ENCODE results near the gene FOXRED1. TPM values are rescaled to one million over a fixed set of nuclear protein-coding genes. Genes with fewer than 3 reads are reported as not detected.
A peak's percentile ranks its signal among the peaks of the same experiment; 100 is the strongest.
"Not testable (repeated sequence)": the region's sequence is repeated elsewhere in the genome, so short reads cannot be mapped to it uniquely, and the experiment has no call there.

FOXRED1 gene
- polyA plus RNA-seq, 6 donors from 2014 or later, result 15.8 to 39.0 (median 19.8) TPM

GRCh38 chr11:126255507-126255906 is 13.4 kb upstream of the FOXRED1 start:
- H3K27ac Mint-ChIP-seq, result peak overlapping the region in 1 of 6 donors; percentile 15
- not testable (repeated sequence) for DNase-seq; H3K4me3 Mint-ChIP-seq; H3K27me3 Mint-ChIP-seq; H3K36me3 Mint-ChIP-seq; H3K9me3 Mint-ChIP-seq; ATAC-seq (ENCODE audit: low read depth in 2 of 2); H3K4me1 Mint-ChIP-seq

DNA sequence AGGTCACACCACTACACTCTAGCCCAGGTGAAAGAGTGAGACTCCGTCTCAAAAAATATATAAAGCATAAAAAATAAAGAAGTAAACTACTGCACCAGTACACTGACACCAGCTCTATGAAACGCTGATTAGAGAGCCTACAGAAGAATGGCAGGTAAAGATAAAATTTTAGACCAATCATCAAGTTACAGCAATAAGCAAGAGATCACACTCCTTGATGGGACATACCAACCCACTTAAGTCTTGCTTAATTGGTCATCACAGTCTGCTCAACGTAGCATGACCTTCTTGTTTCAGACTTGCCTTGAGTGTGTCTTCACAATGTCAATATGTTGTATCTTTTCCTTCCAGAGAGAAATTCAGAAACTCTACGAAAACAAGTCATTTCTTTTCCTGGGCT is 12.7 kb upstream of the FOXRED1 start:
- no peaks in the 10 kb centered on the region for H3K9me3 Mint-ChIP-seq
- H3K36me3 Mint-ChIP-seq, result peaks cover 8 to 9% of the 10 kb centered on the region in 2 donors
- H3K27ac Mint-ChIP-seq, result no peak overlapping the region
- H3K4me1 Mint-ChIP-seq, result no peaks in the 10 kb centered on the region
- H3K4me3 Mint-ChIP-seq, result no peak overlapping the region
- ATAC-seq (ENCODE audit: low read depth in 2 of 2) (no peak), DNase-seq (no peak)
- H3K27me3 Mint-ChIP-seq, result no peaks in the 10 kb centered on the region

GRCh38 chr11:126257144-126257543 is 11.8 kb upstream of the FOXRED1 start:
- ATAC-seq (ENCODE audit: low read depth in 2 of 2) (no peak), DNase-seq (no peak)
- H3K4me1 Mint-ChIP-seq, result no peaks in the 10 kb centered on the region
- H3K9me3 Mint-ChIP-seq, result no peaks in the 10 kb centered on the region
- H3K4me3 Mint-ChIP-seq, result no peak overlapping the region
- no peaks in the 10 kb centered on the region for H3K27me3 Mint-ChIP-seq
- H3K27ac Mint-ChIP-seq, result peak overlapping the region in 1 of 6 donors; percentile 29
- H3K36me3 Mint-ChIP-seq, result peaks cover 8 to 9% of the 10 kb centered on the region in 2 donors

DNA sequence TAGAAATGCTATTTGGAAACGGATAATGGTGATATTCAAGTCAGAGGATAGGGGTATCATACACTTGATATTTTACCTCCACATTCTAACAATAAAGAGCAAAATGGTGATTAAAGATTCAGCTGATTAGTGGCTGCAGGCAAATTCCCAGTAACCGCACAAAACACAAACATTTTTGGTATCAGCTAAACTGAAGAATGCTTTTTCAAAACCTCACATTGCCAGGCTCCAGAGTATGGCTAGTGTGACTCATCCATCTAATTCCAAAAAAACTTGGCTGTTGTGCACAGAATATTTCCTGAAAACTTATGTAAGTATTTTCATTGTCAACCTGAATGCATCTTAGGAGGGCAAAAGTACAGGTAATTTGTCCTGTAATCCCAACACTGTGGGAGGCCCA is 11.2 kb upstream of the FOXRED1 start:
- DNase-seq (no peak), ATAC-seq (ENCODE audit: low read depth in 2 of 2) (no peak)
- Mint-ChIP-seq H3K36me3 (peaks cover 9 to 10% of the 10 kb centered on the region in 2 donors), H3K4me1 (no peaks in the 10 kb centered on the region), H3K27me3 (no peaks in the 10 kb centered on the region), H3K4me3 (no peak overlapping the region), H3K9me3 (no peaks in the 10 kb centered on the region), H3K27ac (peak overlapping the region in 2 of 6 donors; percentile 63 to 81)

GRCh38 chr11:126262216-126262615 is 6.7 kb upstream of the FOXRED1 start:
- Mint-ChIP-seq H3K27ac (peak overlapping the region in 2 of 6 donors; percentile 7 to 42), H3K27me3 (no peaks in the 10 kb centered on the region), H3K9me3 (no peaks in the 10 kb centered on the region), H3K36me3 (peaks cover 16 to 27% of the 10 kb centered on the region in 2 donors), H3K4me3 (no peak overlapping the region), H3K4me1 (peaks cover 4 to 12% (median 12%) of the 10 kb centered on the region in 3 donors)
- DNase-seq, result no peak
- no peak for ATAC-seq (ENCODE audit: low read depth in 2 of 2)

DNA sequence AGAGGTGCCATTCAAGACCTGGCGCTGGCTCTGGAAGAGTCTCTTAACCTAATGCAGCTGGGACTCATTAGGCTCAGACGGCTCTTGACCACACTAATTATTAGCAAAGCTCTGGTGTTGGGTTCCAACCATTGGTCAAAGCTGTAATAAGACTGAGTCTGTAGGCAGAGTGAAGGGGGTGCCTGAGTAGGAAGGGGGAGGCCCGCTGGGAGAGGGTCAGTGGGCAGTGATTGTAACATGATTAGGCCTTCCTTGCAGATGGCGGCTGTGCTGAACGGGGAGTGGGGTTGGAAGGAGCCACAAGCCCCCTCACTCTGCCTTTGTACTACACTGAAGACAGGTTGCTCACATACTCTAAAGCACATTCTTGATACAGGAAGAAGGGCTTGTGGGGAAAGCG is 5.5 kb upstream of the FOXRED1 start:
- peaks cover 16 to 27% of the 10 kb centered on the region in 2 donors for H3K36me3 Mint-ChIP-seq
- H3K27ac Mint-ChIP-seq, result peak overlapping the region in 4 of 6 donors; percentile 6 to 76 (median 54)
- H3K9me3 Mint-ChIP-seq, result no peaks in the 10 kb centered on the region
- H3K27me3 Mint-ChIP-seq, result no peaks in the 10 kb centered on the region
- no peak overlapping the region for H3K4me3 Mint-ChIP-seq
- H3K4me1 Mint-ChIP-seq, result peaks cover 12 to 21% (median 12%) of the 10 kb centered on the region in 3 donors
- ATAC-seq (ENCODE audit: low read depth in 2 of 2) (no peak), DNase-seq (no peak)

DNA sequence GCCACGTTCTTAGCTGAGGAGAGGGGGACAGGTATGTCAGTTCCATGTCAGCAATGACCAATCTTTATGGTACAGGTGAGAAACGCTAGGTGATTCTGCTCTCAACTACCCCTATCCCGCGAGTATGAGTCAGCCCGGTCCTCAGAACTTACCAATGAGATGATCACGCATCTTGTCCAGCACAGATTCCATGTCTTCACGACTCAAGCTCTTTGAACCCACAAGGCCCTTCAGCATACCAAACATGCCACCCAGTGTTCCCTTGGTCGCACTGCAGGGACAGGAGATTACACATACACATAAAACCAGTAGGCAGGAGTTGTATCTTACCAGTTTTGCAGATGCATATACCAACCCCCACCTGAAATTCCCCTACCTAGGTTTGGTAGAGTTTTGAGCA is 3.1 kb upstream of the FOXRED1 start:
- ATAC-seq (ENCODE audit: low read depth in 2 of 2) (no peak), DNase-seq (no peak)
- Mint-ChIP-seq H3K36me3 (peaks cover 16 to 27% of the 10 kb centered on the region in 2 donors), H3K4me1 (peaks cover 22 to 41% (median 25%) of the 10 kb centered on the region in 3 donors), H3K4me3 (peak overlapping the region in 1 of 8 donors; percentile 98), H3K27ac (peak overlapping the region in 3 of 6 donors; percentile 15 to 72 (median 63)), H3K9me3 (no peaks in the 10 kb centered on the region), H3K27me3 (no peaks in the 10 kb centered on the region)

DNA sequence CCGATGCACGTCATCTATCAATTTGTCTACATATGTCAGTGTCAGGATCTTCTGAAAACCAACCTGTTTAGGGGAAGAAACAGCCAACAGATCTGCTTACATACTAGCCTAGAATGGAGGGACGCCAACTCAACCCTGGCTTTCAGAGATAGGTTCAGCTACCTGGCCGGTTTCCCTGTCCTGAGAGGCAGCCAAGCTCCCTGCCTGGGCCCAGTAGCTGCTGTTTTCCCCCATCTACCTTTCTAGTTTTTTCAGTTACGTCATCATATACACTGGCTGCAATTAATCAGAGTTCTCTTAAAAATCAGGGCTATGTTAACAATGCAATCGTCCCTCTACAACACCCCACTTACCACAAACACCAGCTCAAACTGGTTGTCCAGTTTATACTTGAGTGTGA is 1.3 kb upstream of the FOXRED1 start:
- Mint-ChIP-seq H3K36me3 (peaks cover 16 to 26% of the 10 kb centered on the region in 2 donors), H3K4me1 (peaks cover 22 to 45% (median 30%) of the 10 kb centered on the region in 3 donors), H3K4me3 (peak overlapping the region; percentile 98 to 100 (median 99)), H3K27me3 (no peaks in the 10 kb centered on the region), H3K9me3 (no peaks in the 10 kb centered on the region), H3K27ac (peak overlapping the region; percentile 99 to 100 (median 99))
- ATAC-seq (ENCODE audit: low read depth in 2 of 2) (no peak), DNase-seq (no peak)

DNA sequence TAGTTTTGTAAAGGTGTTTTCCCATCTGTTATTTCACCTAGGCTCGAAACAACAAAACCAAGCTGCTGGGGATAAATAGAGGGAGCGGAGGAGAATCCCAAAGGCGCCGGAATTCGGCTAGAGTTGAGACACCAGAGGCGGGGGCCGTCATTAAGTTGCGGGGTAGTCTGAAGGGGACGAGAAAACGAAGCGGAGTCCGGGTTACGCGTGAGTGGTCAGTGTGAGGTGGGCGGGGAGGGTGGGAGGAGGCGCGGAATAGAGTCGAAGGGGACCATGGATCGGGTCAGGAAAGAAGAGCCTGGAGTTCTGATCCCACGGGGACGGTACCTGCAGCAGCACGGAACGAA is 620 bp upstream of the FOXRED1 start:
- ATAC-seq (ENCODE audit: low read depth in 2 of 2) (peak in 1 of 2 donors; percentile 0), DNase-seq (peak; percentile 15)
- H3K27ac Mint-ChIP-seq, result peak overlapping the region; percentile 99 to 100 (median 99)
- peaks cover 22 to 45% (median 30%) of the 10 kb centered on the region in 3 donors for H3K4me1 Mint-ChIP-seq
- peaks cover 16 to 19% of the 10 kb centered on the region in 2 donors for H3K36me3 Mint-ChIP-seq
- H3K27me3 Mint-ChIP-seq, result no peaks in the 10 kb centered on the region
- H3K4me3 Mint-ChIP-seq, result peak overlapping the region; percentile 98 to 100 (median 99)
- no peaks in the 10 kb centered on the region for H3K9me3 Mint-ChIP-seq

- Mint-ChIP-seq H3K4me3 (no peak overlapping the region), H3K27me3 (no peaks in the 10 kb centered on the region), H3K27ac (no peak overlapping the region), H3K9me3 (peaks cover 0 to 4% (median 0%) of the 10 kb centered on the region in 7 donors), H3K36me3 (peaks cover 3 to 17% of the 10 kb centered on the region in 2 donors), H3K4me1 (peaks cover 26 to 31% (median 30%) of the 10 kb centered on the region in 3 donors)
- DNase-seq, result no peak
- no peak for ATAC-seq (ENCODE audit: low read depth in 2 of 2)
These were observed 8.4 kb downstream of the FOXRED1 start for GRCh38 chr11:126277322-126277721.

GRCh38 chr11:126277780-126278179 is 8.8 kb downstream of the FOXRED1 start:
- H3K36me3 Mint-ChIP-seq, result peaks cover 3 to 17% of the 10 kb centered on the region in 2 donors
- no peak overlapping the region for H3K4me3 Mint-ChIP-seq
- peaks cover 30 to 34% (median 33%) of the 10 kb centered on the region in 3 donors for H3K4me1 Mint-ChIP-seq
- DNase-seq, result no peak
- no peak for ATAC-seq (ENCODE audit: low read depth in 2 of 2)
- peak overlapping the region in 1 of 6 donors; percentile 47 for H3K27ac Mint-ChIP-seq
- H3K27me3 Mint-ChIP-seq, result no peaks in the 10 kb centered on the region
- H3K9me3 Mint-ChIP-seq, result peaks cover 0 to 4% (median 0%) of the 10 kb centered on the region in 7 donors

DNA sequence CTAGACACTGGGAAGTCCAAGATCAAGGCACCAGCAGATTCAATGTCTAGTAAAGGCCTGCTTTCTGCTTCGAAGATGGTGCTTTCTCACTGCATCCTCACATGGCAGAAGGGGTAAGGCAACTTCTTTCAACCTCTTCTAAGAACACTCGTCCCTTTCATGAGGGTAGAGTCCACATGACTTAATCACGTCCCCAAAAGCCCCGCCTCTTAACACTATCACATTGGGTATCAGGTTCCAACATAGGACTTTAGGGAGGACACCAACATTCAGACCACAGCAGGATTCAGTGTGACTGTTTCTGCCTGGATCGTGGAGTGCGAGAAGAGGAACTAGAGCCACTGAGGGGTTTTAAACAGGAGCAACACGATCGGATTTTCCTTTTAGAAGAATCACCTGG is 10.2 kb downstream of the FOXRED1 start:
- Mint-ChIP-seq H3K36me3 (peaks cover 0 to 11% of the 10 kb centered on the region in 2 donors), H3K4me1 (peaks cover 37 to 43% (median 37%) of the 10 kb centered on the region in 3 donors), H3K27ac (peak overlapping the region in 2 of 6 donors; percentile 47 to 85), H3K27me3 (no peaks in the 10 kb centered on the region), H3K4me3 (peak overlapping the region in 2 of 8 donors; percentile 23 to 98), H3K9me3 (peaks cover 0 to 4% (median 0%) of the 10 kb centered on the region in 7 donors)
- ATAC-seq (ENCODE audit: low read depth in 2 of 2) (no peak), DNase-seq (no peak)

GRCh38 chr11:126280595-126280994 is 11.6 kb downstream of the FOXRED1 start:
- H3K4me1 Mint-ChIP-seq, result peaks cover 40 to 51% (median 48%) of the 10 kb centered on the region in 3 donors
- H3K27me3 Mint-ChIP-seq, result no peaks in the 10 kb centered on the region
- peak overlapping the region in 4 of 6 donors; percentile 1 to 97 (median 30) for H3K27ac Mint-ChIP-seq
- peak overlapping the region in 6 of 8 donors; percentile 7 to 98 (median 40) for H3K4me3 Mint-ChIP-seq
- ATAC-seq (ENCODE audit: low read depth in 2 of 2) (no peak), DNase-seq (no peak)
- H3K9me3 Mint-ChIP-seq, result peaks cover 0 to 4% (median 0%) of the 10 kb centered on the region in 7 donors
- H3K36me3 Mint-ChIP-seq, result peaks cover 0 to 4% of the 10 kb centered on the region in 2 donors

GRCh38 chr11:126281245-126281644 is 12.3 kb downstream of the FOXRED1 start:
- Mint-ChIP-seq H3K27ac (peak overlapping the region in 3 of 6 donors; percentile 84 to 97 (median 95)), H3K4me1 (peaks cover 40 to 51% (median 48%) of the 10 kb centered on the region in 3 donors), H3K4me3 (peak overlapping the region in 5 of 8 donors; percentile 94 to 100 (median 98)), H3K27me3 (no peaks in the 10 kb centered on the region), H3K36me3 (no peaks in the 10 kb centered on the region), H3K9me3 (peaks cover 0 to 4% (median 0%) of the 10 kb centered on the region in 7 donors)
- no peak for ATAC-seq (ENCODE audit: low read depth in 2 of 2)
- DNase-seq, result no peak

All from naive B cell (primary cell).